Osteocyte (in vitro differentiated cells): ENCODE measurements around the gene CEP95. TPM values are rescaled to one million over a fixed set of nuclear protein-coding genes. Genes with fewer than 3 reads are reported as not detected.
A peak's percentile ranks its signal among the peaks of the same experiment; 100 is the strongest.

ENCODE experiments used
- DNase-seq: peaks from one replicate; pipeline ENCODE4 v3.0.0; 2021; ENCODE audit warnings: mixed read lengths; ENCODE audit not compliant: unreplicated experiment; ENCODE audit errors: extremely low spot score
- H3K27ac Mint-ChIP-seq: one replicate; pipeline ENCODE4 v1.8.0; 2021; ENCODE audit warnings: mild to moderate bottlenecking, mixed read lengths; ENCODE audit not compliant: unreplicated experiment
- H3K27me3 Mint-ChIP-seq: one replicate; pipeline ENCODE4 v1.8.0; 2021; ENCODE audit warnings: mixed read lengths; ENCODE audit not compliant: unreplicated experiment
- H3K36me3 Mint-ChIP-seq: one replicate; pipeline ENCODE4 v1.8.0; 2021; ENCODE audit warnings: mixed read lengths; ENCODE audit not compliant: unreplicated experiment
- H3K4me1 Mint-ChIP-seq: one replicate; pipeline ENCODE4 v1.8.0; 2021; ENCODE audit warnings: mixed read lengths; ENCODE audit not compliant: unreplicated experiment
- H3K4me3 Mint-ChIP-seq: one replicate; pipeline ENCODE4 v1.8.0; 2021; ENCODE audit warnings: mild to moderate bottlenecking, moderate library complexity, mixed read lengths; ENCODE audit not compliant: unreplicated experiment
- H3K9me3 Mint-ChIP-seq: one replicate; pipeline ENCODE4 v1.8.0; 2021; ENCODE audit warnings: mixed read lengths; ENCODE audit not compliant: unreplicated experiment
- total RNA-seq: library from RNA; stranded (reverse); gene quantifications from 2 replicates; pipeline ENCODE4 v1.2.1, GENCODE V29; 2021
- TF ChIP-seq, protein P1 (sequence below): fragments of 200-600 bp; sonication (generic); IDR thresholded peaks from 2 replicates; pipeline ENCODE4 v1.5.0; 2021; ENCODE audit warnings: antibody characterized with exemption, mild to moderate bottlenecking, moderate library complexity

CEP95 gene
- total RNA-seq, 1 donor from 2014 or later, result 47.8 TPM

DNA sequence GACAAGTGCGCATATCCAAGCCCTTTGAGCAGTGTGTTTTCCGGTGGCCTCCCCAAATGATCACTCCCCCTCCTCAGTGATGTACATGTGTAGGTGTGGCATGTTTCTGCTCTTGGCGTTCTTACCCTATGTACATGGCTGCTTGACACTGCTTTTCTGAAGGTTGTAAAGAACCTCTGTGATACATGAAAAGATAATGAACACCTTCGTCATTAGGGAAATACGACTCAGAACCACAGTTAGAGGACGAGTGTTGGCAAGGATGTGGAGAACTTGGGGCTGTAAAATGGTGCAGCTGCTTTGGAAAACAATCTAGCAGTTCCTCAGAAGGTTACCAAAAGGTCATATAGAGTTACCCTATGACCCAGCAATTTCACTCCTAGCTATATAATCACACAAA is 28.6 kb downstream of the CEP95 start:
- DNase-seq, result no peak
- TF ChIP-seq, protein P1, sequence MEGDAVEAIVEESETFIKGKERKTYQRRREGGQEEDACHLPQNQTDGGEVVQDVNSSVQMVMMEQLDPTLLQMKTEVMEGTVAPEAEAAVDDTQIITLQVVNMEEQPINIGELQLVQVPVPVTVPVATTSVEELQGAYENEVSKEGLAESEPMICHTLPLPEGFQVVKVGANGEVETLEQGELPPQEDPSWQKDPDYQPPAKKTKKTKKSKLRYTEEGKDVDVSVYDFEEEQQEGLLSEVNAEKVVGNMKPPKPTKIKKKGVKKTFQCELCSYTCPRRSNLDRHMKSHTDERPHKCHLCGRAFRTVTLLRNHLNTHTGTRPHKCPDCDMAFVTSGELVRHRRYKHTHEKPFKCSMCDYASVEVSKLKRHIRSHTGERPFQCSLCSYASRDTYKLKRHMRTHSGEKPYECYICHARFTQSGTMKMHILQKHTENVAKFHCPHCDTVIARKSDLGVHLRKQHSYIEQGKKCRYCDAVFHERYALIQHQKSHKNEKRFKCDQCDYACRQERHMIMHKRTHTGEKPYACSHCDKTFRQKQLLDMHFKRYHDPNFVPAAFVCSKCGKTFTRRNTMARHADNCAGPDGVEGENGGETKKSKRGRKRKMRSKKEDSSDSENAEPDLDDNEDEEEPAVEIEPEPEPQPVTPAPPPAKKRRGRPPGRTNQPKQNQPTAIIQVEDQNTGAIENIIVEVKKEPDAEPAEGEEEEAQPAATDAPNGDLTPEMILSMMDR, result no peak
- Mint-ChIP-seq H3K27me3 (no peaks in the 10 kb centered on the region), H3K4me1 (no peaks in the 10 kb centered on the region), H3K9me3 (no peaks in the 10 kb centered on the region), H3K4me3 (no peak overlapping the region), H3K27ac (peak overlapping the region; percentile 58), H3K36me3 (peaks cover 55% of the 10 kb centered on the region)

DNA sequence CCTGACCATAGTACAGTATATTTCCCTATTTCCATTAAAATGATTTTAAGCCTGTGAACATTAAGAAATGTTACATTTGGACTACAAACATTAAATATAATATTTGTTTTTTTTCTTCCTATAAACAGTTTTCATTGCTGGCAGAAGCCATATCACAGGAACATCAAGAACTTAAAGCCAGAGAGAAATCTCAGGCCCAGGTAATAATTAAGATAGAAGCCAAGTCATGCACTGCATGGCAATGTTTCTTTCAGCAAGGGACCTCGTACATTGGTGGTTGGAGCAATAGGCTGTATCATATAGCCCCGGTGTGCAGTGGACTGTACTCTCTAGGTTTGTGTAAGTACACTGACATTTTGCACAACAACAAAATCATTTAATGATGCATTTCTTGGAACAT is 30.1 kb downstream of the CEP95 start:
- TF ChIP-seq, protein P1, result no peak
- Mint-ChIP-seq H3K27me3 (no peaks in the 10 kb centered on the region), H3K4me1 (no peaks in the 10 kb centered on the region), H3K36me3 (peaks cover 50% of the 10 kb centered on the region), H3K27ac (no peak overlapping the region), H3K4me3 (no peak overlapping the region), H3K9me3 (no peaks in the 10 kb centered on the region)
- DNase-seq, result no peak

DNA sequence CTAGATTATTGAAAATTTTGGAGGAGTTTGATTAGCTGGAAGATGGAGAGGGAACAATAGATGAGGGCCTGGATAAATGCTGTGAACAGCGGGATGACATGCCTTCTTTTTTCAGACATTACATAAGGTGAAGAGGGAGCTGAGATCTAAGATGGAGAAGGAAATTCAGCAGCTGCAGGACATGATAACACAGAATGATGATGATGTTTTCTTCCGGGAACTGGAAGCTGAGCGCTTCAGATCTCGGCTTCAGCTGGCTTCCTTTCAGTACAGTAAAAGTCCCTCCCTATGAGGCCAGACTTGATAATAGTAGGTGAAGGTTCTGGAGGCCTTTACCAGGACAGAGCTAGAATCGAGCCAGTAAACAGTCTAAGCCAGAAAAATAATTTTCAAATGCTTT is 30.7 kb downstream of the CEP95 start:
- peaks cover under 1% of the 10 kb centered on the region for H3K4me1 Mint-ChIP-seq
- H3K27ac Mint-ChIP-seq, result peak overlapping the region; percentile 62
- H3K36me3 Mint-ChIP-seq, result peaks cover 46% of the 10 kb centered on the region
- no peaks in the 10 kb centered on the region for H3K9me3 Mint-ChIP-seq
- DNase-seq, result no peak
- H3K4me3 Mint-ChIP-seq, result no peak overlapping the region
- TF ChIP-seq, protein P1, result no peak
- H3K27me3 Mint-ChIP-seq, result no peaks in the 10 kb centered on the region

DNA sequence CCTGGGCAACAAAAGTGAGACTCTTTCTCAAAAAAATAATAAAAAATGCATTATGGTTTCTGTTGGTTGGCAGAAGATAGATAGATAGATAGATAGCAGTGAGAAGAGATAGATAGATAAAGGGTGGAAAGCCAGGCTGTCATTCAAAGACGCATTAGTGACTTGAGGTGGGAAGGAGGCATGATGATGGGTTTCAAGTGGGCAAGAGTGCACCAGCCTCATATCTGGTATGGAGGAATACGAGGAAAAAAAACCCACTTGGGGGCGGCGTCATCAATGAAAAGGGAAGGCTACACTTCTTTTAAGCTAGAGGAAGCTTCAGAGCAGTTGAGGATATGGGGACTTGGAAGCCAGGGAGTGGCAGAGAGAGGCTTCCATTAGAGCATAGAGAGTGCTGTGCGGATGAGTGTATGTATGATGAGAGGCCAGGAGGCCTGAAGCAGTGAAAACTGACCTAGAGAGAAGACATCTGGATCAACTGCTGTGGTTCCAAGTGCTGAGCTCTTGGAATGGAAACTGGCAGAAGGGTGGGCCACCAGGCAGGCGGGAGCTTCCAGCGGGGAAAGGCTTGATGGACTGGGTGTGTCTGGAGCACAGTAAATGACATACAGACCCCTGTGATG is 31.8 kb downstream of the CEP95 start:
- no peaks in the 10 kb centered on the region for H3K27me3 Mint-ChIP-seq
- H3K9me3 Mint-ChIP-seq, result no peaks in the 10 kb centered on the region
- peaks cover 46% of the 10 kb centered on the region for H3K36me3 Mint-ChIP-seq
- no peak for DNase-seq
- TF ChIP-seq, protein P1, result no peak
- H3K27ac Mint-ChIP-seq, result peak overlapping the region; percentile 23
- no peak overlapping the region for H3K4me3 Mint-ChIP-seq
- H3K4me1 Mint-ChIP-seq, result peaks cover 6% of the 10 kb centered on the region

DNA sequence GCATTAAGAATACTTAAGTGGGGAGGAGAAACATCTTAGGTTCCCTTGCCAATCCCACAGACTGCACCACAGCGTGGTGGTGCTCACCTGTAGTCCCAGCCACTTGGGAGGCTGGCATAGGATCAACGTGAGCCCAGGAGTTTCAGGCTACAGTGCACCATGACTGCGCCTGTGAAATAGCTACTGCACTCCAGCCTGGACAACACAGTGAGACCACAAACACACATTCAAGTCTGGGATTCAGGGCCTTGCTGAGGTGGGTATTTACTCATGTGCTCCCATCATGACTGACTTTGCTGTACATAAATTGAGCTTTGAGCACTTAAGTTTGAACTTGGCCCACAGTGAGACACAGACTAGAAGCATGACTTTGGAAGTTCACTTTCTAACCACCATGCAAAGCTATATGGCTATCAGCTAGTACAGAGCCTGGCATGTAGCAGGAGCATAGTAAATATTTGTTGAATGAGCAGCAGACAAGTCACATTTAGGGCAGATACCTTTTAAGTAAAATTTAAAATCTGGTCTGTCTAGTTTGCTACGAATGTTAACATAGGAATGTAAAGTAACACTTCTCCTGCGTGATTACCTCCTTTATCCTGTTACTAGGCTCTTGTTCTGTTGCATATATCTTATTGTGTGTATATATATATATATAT is 33.5 kb downstream of the CEP95 start:
- Mint-ChIP-seq H3K9me3 (no peaks in the 10 kb centered on the region), H3K4me1 (peaks cover 6% of the 10 kb centered on the region), H3K27ac (no peak overlapping the region), H3K36me3 (peaks cover 43% of the 10 kb centered on the region), H3K4me3 (no peak overlapping the region), H3K27me3 (no peaks in the 10 kb centered on the region)
- TF ChIP-seq, protein P1, result no peak
- no peak for DNase-seq
